NCI-H2029 treated with DMSO at 0.1 percent for 48 hours (cell line): ENCODE results near the gene FAM168A.
"Not testable (repeated sequence)": the region's sequence is repeated elsewhere in the genome, so short reads cannot be mapped to it uniquely, and the experiment has no call there.

Source experiments
- DNase-seq: peaks from one replicate; lab custom pipeline; 2025; lab: John Stamatoyannopoulos, UW

The FAM168A gene

DNA sequence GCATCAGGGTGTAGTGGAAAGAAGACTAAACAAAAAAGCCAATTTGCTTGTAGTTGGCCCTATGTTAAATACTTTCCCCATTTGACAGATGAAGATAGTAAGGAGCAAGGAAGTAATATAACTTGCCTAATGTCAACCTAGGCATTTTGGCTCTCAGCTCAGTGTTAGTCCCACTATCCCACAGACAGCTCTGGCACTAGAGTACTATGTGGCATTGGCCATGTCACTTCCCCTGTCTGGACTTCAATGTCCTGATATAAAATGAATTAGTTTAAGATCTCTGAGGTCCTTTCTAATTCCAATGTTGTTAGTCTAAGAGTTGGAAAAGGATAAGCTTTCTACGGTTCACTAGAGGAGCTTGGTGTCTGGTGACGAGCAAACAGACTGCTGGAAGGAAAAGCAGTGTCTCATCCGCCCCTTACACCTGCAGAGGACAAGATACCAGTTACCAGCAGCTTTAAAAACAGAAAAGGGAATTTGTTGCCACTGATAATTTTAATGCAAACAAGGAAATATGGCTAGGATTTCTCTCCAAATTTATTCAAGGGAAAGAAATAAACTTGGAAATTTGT, 129.2 kb downstream of the FAM168A start:
- no peak for DNase-seq

- no peak for DNase-seq
Observed at GRCh38 chr11:73467505-73467904, 130.4 kb downstream of the FAM168A start.

- no peak for DNase-seq
Observed at GRCh38 chr11:73466643-73467042, 131.3 kb downstream of the FAM168A start.

DNA sequence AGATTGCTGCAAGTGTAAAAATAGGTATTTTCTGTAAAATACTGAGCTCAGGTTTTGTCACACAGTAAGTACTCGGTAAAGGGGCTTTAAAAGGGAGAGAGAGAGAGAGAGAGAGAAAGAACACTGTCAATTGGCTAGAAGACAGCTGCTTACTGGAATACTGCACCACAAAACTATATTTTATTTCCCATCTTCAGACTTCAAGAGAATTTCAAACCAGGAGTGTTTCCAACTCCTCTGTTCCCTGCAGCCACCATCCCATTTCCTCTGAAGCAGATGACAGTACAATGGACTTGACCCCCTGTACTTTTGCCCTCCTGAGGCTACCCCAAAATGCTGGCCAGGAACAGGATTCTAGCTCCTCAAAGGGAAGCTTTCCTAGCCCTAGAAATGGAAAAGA, 132.0 kb downstream of the FAM168A start:
- DNase-seq, result no peak

- no peak for DNase-seq
Observed at GRCh38 chr11:73465023-73465675, 132.8 kb downstream of the FAM168A start.

DNA sequence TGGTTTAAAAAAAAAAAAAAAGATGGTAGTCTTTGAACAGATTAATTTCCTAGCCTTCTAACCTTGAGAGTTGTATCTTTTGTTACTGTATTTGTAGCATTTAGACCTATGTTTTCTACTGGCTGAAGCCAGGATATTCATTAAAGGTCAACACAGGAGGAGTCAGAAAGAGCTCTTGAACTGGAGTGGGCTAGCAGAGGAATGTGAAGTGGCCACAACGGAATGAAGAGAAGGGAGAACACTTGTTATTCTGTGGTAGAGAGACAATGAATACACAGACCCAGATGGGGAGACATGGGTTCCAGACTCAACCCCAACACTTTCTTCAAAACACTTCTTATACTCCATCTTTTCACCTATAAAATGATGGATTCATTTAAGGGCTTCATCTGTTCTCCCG, 133.6 kb downstream of the FAM168A start:
- DNase-seq, result peak; percentile 90

- no peak for DNase-seq
Observed at GRCh38 chr11:73463359-73463758, 134.6 kb downstream of the FAM168A start.

- DNase-seq, result no peak
Observed at GRCh38 chr11:73461964-73462363, 135.9 kb downstream of the FAM168A start.

- peak; percentile 64 for DNase-seq
Observed at GRCh38 chr11:73461335-73461840, 136.5 kb downstream of the FAM168A start.

- no peak for DNase-seq
Observed at GRCh38 chr11:73458201-73458600, 139.7 kb downstream of the FAM168A start.

DNA sequence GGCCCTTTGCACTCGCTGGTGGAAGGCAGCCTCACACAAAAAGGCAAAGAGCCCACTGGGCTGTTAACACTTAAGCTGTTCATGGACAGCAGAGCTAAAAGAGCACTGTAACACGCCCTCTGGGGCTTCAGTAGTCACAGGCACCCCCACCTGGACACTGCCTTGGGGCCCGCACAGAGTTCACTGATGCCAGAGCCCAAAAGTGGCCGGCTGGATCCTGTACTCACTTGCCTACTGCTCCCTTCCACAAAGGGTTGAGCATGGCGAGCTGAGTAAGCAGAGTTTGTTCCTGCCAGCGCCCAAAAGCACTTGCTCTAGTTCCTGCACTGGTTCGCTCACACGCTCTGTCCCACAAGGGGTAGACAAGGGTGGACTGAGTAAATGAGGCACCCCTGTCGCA, 142.9 kb downstream of the FAM168A start:
- DNase-seq, result no peak

- no peak for DNase-seq
Observed at GRCh38 chr11:73453562-73453961, 144.3 kb downstream of the FAM168A start.

DNA sequence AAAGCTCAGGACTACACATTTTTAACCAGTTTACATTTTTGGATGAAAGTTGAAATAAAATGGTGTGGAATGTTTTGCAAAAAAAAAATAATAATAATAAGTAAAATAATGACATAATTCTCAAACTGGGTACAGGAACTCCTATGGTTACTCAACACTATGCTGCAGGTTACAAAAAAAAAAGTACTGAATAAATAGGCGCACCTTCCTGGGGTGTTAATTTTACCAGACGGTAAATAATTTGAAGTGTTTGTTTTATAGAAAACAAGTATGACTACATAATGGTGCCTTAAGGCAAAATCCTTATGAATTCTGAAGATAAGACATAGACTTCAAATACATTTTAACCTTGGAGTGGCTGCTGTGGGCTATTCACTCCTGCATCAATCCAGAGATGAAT, 145.2 kb downstream of the FAM168A start:
- DNase-seq, result no peak

DNA sequence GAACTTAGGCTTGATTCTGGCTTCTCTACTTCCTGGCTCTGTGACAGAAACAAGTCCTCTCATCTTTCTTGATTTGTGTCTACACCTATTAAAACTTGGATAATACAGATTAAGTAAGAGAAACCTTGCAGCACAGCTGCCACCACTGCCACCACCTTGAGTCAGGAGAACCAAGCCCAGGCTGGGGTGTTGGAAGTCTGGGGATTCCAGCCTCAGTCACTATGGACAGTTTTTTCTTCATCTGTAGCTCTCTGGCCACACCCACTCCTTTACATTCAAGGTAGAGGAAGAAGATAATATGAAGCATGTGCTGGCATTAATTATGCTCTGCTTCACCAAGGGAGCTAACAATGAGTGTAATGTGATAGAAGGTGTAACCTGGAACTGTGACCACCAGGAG, 146.0 kb downstream of the FAM168A start:
- no peak for DNase-seq

- DNase-seq, result no peak
Observed at GRCh38 chr11:73446766-73447165, 151.1 kb downstream of the FAM168A start.

DNA sequence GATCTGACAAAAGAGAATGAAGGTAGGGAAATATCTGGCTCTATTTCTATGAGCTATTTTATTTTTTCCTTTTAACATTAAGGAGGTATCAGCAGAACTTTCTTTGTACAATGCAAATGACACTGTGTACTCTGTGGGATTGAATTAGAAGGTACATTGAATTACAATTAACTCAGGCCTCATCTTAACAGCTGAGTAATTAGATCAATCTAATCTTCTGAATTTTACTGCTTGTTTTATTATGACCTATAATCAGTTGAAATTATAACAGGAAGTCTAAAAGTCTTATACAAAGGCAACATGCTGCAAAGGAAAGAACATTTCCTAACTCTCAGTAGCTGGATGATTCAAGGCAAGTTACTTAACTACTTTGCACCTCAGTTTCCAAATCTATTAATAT, 151.9 kb downstream of the FAM168A start:
- DNase-seq, result no peak

- no peak for DNase-seq
Observed at GRCh38 chr11:73439002-73439843, 158.7 kb downstream of the FAM168A start.

DNA sequence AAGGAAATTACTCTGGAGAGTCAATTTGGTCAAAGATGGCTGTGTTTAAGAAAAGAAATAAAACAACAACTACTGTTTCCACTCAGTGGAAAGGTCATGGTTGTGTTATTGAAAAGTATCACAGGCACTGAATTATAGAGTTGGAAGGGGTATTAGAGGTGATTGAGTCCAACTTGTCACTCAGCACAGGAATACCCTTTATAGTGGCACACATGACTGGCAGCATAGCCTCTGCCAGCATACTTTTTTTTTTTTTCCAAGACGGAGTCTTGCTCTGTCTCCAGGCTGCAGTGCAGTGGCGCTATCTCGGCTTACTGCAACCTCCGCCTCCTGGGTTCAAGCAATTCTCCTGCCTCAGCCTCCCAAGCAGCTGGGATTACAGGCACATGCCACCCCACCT, 161.1 kb downstream of the FAM168A start:
- DNase-seq, result not testable (repeated sequence)

DNA sequence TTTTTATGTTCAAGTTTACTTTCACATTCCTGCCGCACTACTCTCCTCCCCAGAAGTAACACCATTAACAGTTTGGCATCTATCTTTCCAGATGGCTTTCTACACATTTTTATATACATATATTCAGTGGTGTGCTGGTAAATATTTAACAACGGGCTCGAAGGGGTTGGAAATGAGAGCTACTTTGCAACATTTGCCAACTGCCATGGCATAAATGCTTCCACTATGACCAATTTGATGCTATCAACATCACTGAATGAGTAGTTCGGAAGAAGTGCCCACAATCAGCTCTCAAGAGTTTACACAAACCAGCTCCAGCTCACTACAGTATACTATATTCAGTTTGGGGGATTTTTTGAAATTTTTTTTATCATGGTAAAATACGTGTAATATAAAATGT, 166.5 kb downstream of the FAM168A start:
- no peak for DNase-seq

DNA sequence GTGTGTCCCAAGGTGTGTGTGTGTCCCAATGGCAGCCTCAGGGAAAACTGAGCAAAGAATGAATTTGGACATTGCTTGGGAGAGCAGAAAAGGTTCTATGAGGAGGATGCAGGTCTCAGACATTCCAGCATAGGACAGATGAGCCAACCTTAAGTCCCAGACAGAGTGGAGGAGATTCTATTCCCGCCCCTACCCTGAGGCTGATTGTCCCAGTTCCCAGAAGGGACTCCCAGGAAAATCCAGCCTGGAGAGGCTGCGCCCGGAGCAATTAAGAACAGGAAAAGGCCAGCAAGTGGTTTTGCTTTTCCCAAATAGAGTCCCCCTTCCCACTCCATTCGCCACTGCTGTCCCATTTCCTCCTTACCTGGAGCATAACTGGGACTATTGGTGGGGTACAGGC, 167.6 kb downstream of the FAM168A start:
- no peak for DNase-seq

GRCh38 chr11:73429121-73429750, 168.7 kb downstream of the FAM168A start:
- no peak for DNase-seq

GRCh38 chr11:73428699-73429098, 169.2 kb downstream of the FAM168A start:
- no peak for DNase-seq

GRCh38 chr11:73428227-73428626, 169.7 kb downstream of the FAM168A start:
- DNase-seq, result no peak
